ENCODE data around the gene RANBP17.

- TF ChIP-seq EZH2 (IDR thresholded peaks at IDR 0.05; ENCODE audit: low read depth): no peak
- TF ChIP-seq, protein P1, sequence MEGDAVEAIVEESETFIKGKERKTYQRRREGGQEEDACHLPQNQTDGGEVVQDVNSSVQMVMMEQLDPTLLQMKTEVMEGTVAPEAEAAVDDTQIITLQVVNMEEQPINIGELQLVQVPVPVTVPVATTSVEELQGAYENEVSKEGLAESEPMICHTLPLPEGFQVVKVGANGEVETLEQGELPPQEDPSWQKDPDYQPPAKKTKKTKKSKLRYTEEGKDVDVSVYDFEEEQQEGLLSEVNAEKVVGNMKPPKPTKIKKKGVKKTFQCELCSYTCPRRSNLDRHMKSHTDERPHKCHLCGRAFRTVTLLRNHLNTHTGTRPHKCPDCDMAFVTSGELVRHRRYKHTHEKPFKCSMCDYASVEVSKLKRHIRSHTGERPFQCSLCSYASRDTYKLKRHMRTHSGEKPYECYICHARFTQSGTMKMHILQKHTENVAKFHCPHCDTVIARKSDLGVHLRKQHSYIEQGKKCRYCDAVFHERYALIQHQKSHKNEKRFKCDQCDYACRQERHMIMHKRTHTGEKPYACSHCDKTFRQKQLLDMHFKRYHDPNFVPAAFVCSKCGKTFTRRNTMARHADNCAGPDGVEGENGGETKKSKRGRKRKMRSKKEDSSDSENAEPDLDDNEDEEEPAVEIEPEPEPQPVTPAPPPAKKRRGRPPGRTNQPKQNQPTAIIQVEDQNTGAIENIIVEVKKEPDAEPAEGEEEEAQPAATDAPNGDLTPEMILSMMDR (conservative IDR thresholded peaks at IDR 0.05): no peak
Observed at GRCh38 chr5:170849374-170849773, 12.4 kb upstream of the RANBP17 start.

All from PC-9 (cell line).